ENCODE measurements around the gene ASB16.
"Not testable (repeated sequence)": the region's sequence is repeated elsewhere in the genome, so short reads cannot be mapped to it uniquely, and the experiment has no call there.

ASB16 gene

GRCh38 chr17:44170499-44171201, at the start of gene ASB16:
ASB16 (plus strand) TSS chr17:44170704; CDS start chr17:44170790, 86 bp downstream.
- peak; percentile 32 to 64 for DNase-seq

- no peak for DNase-seq
These were observed 49.5 kb upstream of the ASB16 start for GRCh38 chr17:44120851-44121605.

GRCh38 chr17:44121997-44122815, 48.3 kb upstream of the ASB16 start:
- no peak for DNase-seq

- no peak for DNase-seq
These were observed 47.6 kb upstream of the ASB16 start for GRCh38 chr17:44122816-44123355.

- peak; percentile 72 to 93 for DNase-seq
These were observed 47.0 kb upstream of the ASB16 start, which contains the start of gene HDAC5 for GRCh38 chr17:44123356-44124117. HDAC5 (minus strand) TSS chr17:44123641; CDS start chr17:44117515, 6,126 bp downstream.

- DNase-seq = no peak
These were observed 46.4 kb upstream of the ASB16 start for GRCh38 chr17:44124118-44124438.

DNA sequence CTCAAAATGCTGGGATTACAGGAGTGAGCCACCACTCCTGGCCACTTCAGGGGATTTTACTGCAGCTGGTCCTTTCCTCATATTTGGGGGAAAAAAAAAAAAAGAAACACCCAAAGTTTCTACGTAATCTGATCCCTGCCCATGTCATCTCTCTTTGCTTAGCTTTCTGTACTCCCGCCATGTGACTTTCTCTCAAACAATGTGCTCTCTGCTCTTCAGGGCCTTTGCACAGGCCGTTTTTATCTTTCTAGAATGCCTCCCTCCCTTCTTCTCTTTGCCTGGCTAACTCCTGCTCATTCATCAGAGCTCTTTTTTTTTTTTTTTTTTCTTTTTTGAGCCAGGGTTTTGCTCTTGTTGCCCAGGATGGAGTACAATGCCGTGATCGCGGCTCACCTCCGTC, 42.1 kb upstream of the ASB16 start:
- no peak for DNase-seq

GRCh38 chr17:44130693-44131349, 39.7 kb upstream of the ASB16 start:
- DNase-seq = no peak

DNA sequence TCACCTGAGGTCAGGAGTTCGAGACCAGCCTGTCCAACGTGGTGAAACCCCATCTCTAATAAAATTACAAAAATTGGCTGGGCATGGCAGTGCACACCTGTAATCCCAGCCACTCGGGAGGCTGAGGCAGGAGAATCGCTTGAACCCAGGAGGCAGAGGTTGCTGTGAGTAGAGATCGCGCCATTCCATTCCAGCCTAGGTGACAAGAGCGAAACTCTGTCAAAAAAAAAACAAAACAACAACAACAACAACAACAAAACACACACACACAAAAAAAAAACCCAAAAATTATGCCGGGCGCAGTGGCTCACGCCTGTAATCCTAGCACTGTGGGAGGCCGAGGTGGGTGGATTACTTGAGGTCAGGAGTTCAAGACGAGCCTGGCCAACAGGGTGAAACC, 39.1 kb upstream of the ASB16 start:
- not testable (repeated sequence) for DNase-seq

- DNase-seq = no peak
These were observed 38.2 kb upstream of the ASB16 start for GRCh38 chr17:44132275-44132821.

DNA sequence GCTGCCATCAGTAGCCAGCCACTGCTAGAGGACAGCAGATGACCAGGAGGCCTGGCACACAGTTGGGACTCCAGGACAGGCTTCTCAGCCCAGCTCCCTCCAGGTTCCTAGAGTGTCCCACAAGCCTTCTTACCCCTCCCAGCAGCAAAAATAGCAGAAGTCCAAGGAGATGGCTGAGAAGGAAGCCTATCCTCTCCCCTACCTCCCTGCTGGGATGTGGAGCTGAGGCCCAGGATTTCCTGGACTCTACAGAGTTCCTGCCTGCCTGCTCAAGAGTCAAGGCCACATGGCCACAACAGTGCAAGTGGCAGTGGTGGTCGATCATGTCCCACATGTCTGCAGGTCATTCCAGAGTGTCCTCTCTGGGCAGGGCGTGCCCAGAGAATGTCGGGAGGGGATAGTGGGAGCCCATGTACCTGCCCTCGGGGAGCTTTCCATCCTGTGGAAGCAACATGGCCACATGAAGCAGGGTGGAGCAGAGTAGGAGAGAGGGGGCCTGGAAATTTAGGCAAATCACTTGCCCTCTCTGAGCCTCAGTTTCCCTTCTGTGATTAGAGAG, 36.5 kb upstream of the ASB16 start:
- no peak for DNase-seq

GRCh38 chr17:44134752-44135568, 35.5 kb upstream of the ASB16 start:
- DNase-seq = no peak

- DNase-seq = no peak
These were observed 32.4 kb upstream of the ASB16 start for GRCh38 chr17:44137891-44138709.

- not testable (repeated sequence) for DNase-seq
These were observed 26.6 kb upstream of the ASB16 start for GRCh38 chr17:44143921-44144320.

- DNase-seq = no peak
These were observed 25.4 kb upstream of the ASB16 start for GRCh38 chr17:44144966-44145739.

DNA sequence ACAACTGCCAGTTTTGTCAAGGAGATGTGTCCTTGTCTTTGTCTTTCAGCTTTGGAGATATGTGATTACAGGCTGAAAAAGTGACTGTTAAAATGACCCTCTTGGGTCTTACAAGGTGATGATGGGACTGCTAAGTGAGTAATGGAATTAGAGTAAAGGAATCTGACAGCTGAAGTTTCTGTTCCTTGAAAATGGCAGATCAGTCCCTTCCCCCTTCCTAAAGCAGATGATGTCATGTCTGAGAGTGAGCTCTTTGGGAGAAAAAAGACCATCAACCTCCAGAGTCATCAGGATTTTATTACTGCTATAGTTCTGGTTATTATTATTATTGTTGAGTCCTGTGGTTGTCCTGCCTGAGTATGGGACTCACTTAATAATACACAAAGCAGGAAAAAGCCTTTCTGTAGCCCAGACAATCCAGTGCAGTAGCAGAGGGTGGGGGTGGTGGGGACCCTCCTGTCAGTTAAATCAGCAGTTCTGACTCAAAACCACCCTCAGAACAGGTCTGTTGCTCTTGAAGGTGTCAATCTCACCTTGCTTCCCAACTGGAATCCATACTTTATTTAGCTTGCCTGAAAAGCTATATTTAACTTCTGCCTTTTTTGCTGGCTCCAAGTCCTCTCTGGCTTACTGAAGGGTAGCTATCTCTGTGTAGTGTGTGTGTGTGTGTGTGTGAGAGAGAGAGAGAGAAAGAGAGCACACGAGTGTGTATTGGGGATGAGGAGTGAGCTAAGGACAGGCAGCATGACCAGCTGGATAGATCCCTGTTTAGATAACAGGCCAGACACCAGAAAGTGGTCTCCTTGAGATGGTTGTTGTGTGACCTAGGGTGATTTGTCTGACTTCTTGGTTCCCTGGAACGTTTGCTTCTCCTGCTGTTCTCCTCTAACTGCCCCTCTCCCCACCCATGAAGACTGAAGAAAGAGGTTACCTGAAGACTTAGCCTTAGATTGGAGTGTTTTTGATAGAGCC, 23.8 kb upstream of the ASB16 start:
- no peak for DNase-seq

GRCh38 chr17:44147812-44148211, 22.7 kb upstream of the ASB16 start:
- no peak for DNase-seq

Measured in cerebellar nuclear complex (tissue), 1 donor.